Measurements from ENCODE around the gene THAP7. TPM values are rescaled to one million over a fixed set of nuclear protein-coding genes. Genes with fewer than 3 reads are reported as not detected.
A peak's percentile ranks its signal among the peaks of the same experiment; 100 is the strongest.

Gene THAP7
- total and polyA plus RNA-seq, 2 of the 13 experiments (the other 11 are each of a cell fraction or from before 2014, with no cell fraction given), result 13.0 to 25.5 TPM

- TF ChIP-seq RERE (CRISPR knock-in tag; IDR thresholded peaks at IDR 0.05; ENCODE audit: low read depth), result peak; percentile 47
- no peak for TF ChIP-seq ARID3A (IDR thresholded peaks at IDR 0.05; ENCODE audit: low read depth, low read length)
- TF ChIP-seq ISL2 (CRISPR knock-in tag; IDR thresholded peaks at IDR 0.05), result peak; percentile 84
- TF ChIP-seq ZNF337 (CRISPR knock-in tag; IDR thresholded peaks at IDR 0.05; ENCODE audit: borderline replicate concordance, low read depth), result peak; percentile 93; the same call in 1 of the 2 replicates
- peak; percentile 60 for TF ChIP-seq ATF2 (CRISPR knock-in tag; IDR thresholded peaks at IDR 0.05)
- TF ChIP-seq, protein P1, sequence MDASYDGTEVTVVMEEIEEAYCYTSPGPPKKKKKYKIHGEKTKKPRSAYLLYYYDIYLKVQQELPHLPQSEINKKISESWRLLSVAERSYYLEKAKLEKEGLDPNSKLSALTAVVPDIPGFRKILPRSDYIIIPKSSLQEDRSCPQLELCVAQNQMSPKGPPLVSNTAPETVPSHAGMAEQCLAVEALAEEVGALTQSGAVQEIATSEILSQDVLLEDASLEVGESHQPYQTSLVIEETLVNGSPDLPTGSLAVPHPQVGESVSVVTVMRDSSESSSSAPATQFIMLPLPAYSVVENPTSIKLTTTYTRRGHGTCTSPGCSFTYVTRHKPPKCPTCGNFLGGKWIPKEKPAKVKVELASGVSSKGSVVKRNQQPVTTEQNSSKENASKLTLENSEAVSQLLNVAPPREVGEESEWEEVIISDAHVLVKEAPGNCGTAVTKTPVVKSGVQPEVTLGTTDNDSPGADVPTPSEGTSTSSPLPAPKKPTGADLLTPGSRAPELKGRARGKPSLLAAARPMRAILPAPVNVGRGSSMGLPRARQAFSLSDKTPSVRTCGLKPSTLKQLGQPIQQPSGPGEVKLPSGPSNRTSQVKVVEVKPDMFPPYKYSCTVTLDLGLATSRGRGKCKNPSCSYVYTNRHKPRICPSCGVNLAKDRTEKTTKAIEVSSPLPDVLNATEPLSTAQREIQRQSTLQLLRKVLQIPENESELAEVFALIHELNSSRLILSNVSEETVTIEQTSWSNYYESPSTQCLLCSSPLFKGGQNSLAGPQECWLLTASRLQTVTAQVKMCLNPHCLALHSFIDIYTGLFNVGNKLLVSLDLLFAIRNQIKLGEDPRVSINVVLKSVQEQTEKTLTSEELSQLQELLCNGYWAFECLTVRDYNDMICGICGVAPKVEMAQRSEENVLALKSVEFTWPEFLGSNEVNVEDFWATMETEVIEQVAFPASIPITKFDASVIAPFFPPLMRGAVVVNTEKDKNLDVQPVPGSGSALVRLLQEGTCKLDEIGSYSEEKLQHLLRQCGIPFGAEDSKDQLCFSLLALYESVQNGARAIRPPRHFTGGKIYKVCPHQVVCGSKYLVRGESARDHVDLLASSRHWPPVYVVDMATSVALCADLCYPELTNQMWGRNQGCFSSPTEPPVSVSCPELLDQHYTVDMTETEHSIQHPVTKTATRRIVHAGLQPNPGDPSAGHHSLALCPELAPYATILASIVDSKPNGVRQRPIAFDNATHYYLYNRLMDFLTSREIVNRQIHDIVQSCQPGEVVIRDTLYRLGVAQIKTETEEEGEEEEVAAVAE (CRISPR knock-in tag; IDR thresholded peaks at IDR 0.05; ENCODE audit: borderline replicate concordance), result peak; percentile 77; the same call in 1 of the 2 replicates
- TF ChIP-seq ERF (CRISPR knock-in tag; IDR thresholded peaks at IDR 0.05), result peak; percentile 88; the same call in 1 of the 2 replicates
- TF ChIP-seq ZNF678 (CRISPR knock-in tag; IDR thresholded peaks at IDR 0.05), result peak; percentile 76; the same call in 1 of the 2 replicates
- TF ChIP-seq NR0B2 (CRISPR knock-in tag; IDR thresholded peaks at IDR 0.05), result peak; percentile 84
- TF ChIP-seq MAF1 (CRISPR knock-in tag; IDR thresholded peaks at IDR 0.05; ENCODE audit: borderline replicate concordance), result peak; percentile 93
- peak; percentile 86 for TF ChIP-seq NCOA1 (CRISPR knock-in tag; IDR thresholded peaks at IDR 0.05)
- no peak for TF ChIP-seq TCF7L2 (IDR thresholded peaks at IDR 0.05; ENCODE audit: low read depth, low read length)
- TF ChIP-seq ZNF577 (CRISPR knock-in tag; IDR thresholded peaks at IDR 0.05; ENCODE audit: borderline replicate concordance, low read depth), result 0 out of 2 replicates have a peak, but pooled peaks have one; percentile 9
- peak; percentile 61; the same call in 1 of the 2 replicates for TF ChIP-seq ZNF225 (CRISPR knock-in tag; IDR thresholded peaks at IDR 0.05)
Measured at GRCh38 chr22:20981787-20982562, 19.9 kb downstream of the THAP7 start, which contains the start of gene LZTR1 (continued).
